ENCODE results near the gene JUP. TPM values are rescaled to one million over a fixed set of nuclear protein-coding genes. Genes with fewer than 3 reads are reported as not detected.

JUP gene
- total RNA-seq, 2 experiments from 2014 or later, result 40.5 to 62.0 TPM

GRCh38 chr17:41763327-41763726 lies 23.2 kb downstream of the JUP start:
- intact Hi-C loops (cut with micrococcal nuclease; ENCODE audit: unreplicated experiment), result no loop called here
- Histone ChIP-seq H3K4me3 (ENCODE audit: low read depth, low read length, poor library complexity, severe bottlenecking) (no peak overlapping the region), H4K20me1 (ENCODE audit: insufficient read depth, low read length) (no peaks in the 10 kb centered on the region), H3K9me3 (ENCODE audit: low read length) (no peaks in the 10 kb centered on the region), H3K4me1 (ENCODE audit: insufficient read depth, low read length, poor library complexity, severe bottlenecking) (no peaks in the 10 kb centered on the region), H3K27ac (ENCODE audit: low read depth, low read length, poor library complexity, severe bottlenecking) (no peak overlapping the region), H3K36me3 (ENCODE audit: insufficient read depth, low read length) (peaks cover 55% of the 10 kb centered on the region), H2AFZ (ENCODE audit: low read length) (no peak overlapping the region), H3K4me2 (ENCODE audit: low read length) (no peak overlapping the region), H3K9me2 (ENCODE audit: insufficient read depth, low read length) (no peaks in the 10 kb centered on the region), H3K79me2 (ENCODE audit: insufficient read depth, low read depth, low read length) (no peaks in the 10 kb centered on the region)
- CTCF ChIA-PET (ENCODE audit: unreplicated experiment), result no interaction called here
- POLR2A ChIA-PET, result interaction anchor here (0.9 kb wide), 1 partner anchor 328 kb away, joined by 4 read pairs; no protein-coding TSS in a partner anchor
- TF ChIP-seq EZH2phosphoT487 (IDR thresholded peaks at IDR 0.05; ENCODE audit: borderline replicate concordance, low read depth, low read length) (no peak), CTCF (conservative IDR thresholded peaks at IDR 0.05; ENCODE audit: low read length) (no peak)
- no peak for DNase-seq (ENCODE audit: low spot score)
- BruUV-seq (replicated peaks), result no TSS peak

GRCh38 chr17:41762841-41763240 lies 23.7 kb downstream of the JUP start:
- H2AFZ ChIP-seq (ENCODE audit: low read length), result no peak overlapping the region
- no peaks in the 10 kb centered on the region for H3K79me2 ChIP-seq (ENCODE audit: insufficient read depth, low read depth, low read length)
- DNase-seq (ENCODE audit: low spot score), result no peak
- H3K27ac ChIP-seq (ENCODE audit: low read depth, low read length, poor library complexity, severe bottlenecking), result no peak overlapping the region
- BruUV-seq (replicated peaks), result no TSS peak
- POLR2A ChIA-PET, result no interaction called here
- TF ChIP-seq CTCF (conservative IDR thresholded peaks at IDR 0.05; ENCODE audit: low read length), result no peak
- TF ChIP-seq EZH2phosphoT487 (IDR thresholded peaks at IDR 0.05; ENCODE audit: borderline replicate concordance, low read depth, low read length), result no peak
- H3K9me2 ChIP-seq (ENCODE audit: insufficient read depth, low read length), result no peaks in the 10 kb centered on the region
- H3K4me3 ChIP-seq (ENCODE audit: low read depth, low read length, poor library complexity, severe bottlenecking), result no peak overlapping the region
- H3K9me3 ChIP-seq (ENCODE audit: low read length), result no peaks in the 10 kb centered on the region
- CTCF ChIA-PET (ENCODE audit: unreplicated experiment), result no interaction called here
- H3K36me3 ChIP-seq (ENCODE audit: insufficient read depth, low read length), result peaks cover 58% of the 10 kb centered on the region
- intact Hi-C loops (cut with micrococcal nuclease; ENCODE audit: unreplicated experiment), result no loop called here
- no peak overlapping the region for H3K4me2 ChIP-seq (ENCODE audit: low read length)
- no peaks in the 10 kb centered on the region for H3K4me1 ChIP-seq (ENCODE audit: insufficient read depth, low read length, poor library complexity, severe bottlenecking)
- H4K20me1 ChIP-seq (ENCODE audit: insufficient read depth, low read length), result no peaks in the 10 kb centered on the region

- Histone ChIP-seq H3K27ac (ENCODE audit: low read depth, low read length, poor library complexity, severe bottlenecking) (no peak overlapping the region), H4K20me1 (ENCODE audit: insufficient read depth, low read length) (no peaks in the 10 kb centered on the region), H3K9me2 (ENCODE audit: insufficient read depth, low read length) (no peaks in the 10 kb centered on the region), H3K4me3 (ENCODE audit: low read depth, low read length, poor library complexity, severe bottlenecking) (no peak overlapping the region), H3K36me3 (ENCODE audit: insufficient read depth, low read length) (peaks cover 58% of the 10 kb centered on the region), H2AFZ (ENCODE audit: low read length) (no peak overlapping the region), H3K4me2 (ENCODE audit: low read length) (no peak overlapping the region), H3K79me2 (ENCODE audit: insufficient read depth, low read depth, low read length) (no peaks in the 10 kb centered on the region), H3K9me3 (ENCODE audit: low read length) (no peaks in the 10 kb centered on the region), H3K4me1 (ENCODE audit: insufficient read depth, low read length, poor library complexity, severe bottlenecking) (no peaks in the 10 kb centered on the region)
- no TSS peak for BruUV-seq (replicated peaks)
- intact Hi-C loops (cut with micrococcal nuclease; ENCODE audit: unreplicated experiment), result no loop called here
- ChIA-PET POLR2A (no interaction called here), CTCF (ENCODE audit: unreplicated experiment) (no interaction called here)
- TF ChIP-seq EZH2phosphoT487 (IDR thresholded peaks at IDR 0.05; ENCODE audit: borderline replicate concordance, low read depth, low read length) (no peak), CTCF (conservative IDR thresholded peaks at IDR 0.05; ENCODE audit: low read length) (no peak)
- DNase-seq (ENCODE audit: low spot score), result no peak
Observed at GRCh38 chr17:41762391-41762790, 24.1 kb downstream of the JUP start.

All from OCI-LY7 (cell line).